Measurements from ENCODE around the gene SLC6A19.

Gene SLC6A19

GRCh38 chr5:1219768-1220100, 18.3 kb downstream of the SLC6A19 start:
- TF ChIP-seq CTCF (IDR thresholded peaks at IDR 0.05; ENCODE audit: low read depth, low read length, missing control alignments) = no peak
- no peak overlapping the region for H3K4me3 ChIP-seq (ENCODE audit: low read depth, low read length)
- in situ Hi-C loops (cut with HindIII; ENCODE audit: low sequenced_read_pairs) = no loop called here
- DNase-seq (ENCODE audit: low read depth) = no peak

GRCh38 chr5:1220351-1220750, 19.0 kb downstream of the SLC6A19 start:
- in situ Hi-C loops (cut with HindIII; ENCODE audit: low sequenced_read_pairs) = no loop called here
- H3K4me3 ChIP-seq (ENCODE audit: low read depth, low read length) = no peak overlapping the region
- no peak for TF ChIP-seq CTCF (IDR thresholded peaks at IDR 0.05; ENCODE audit: low read depth, low read length, missing control alignments)
- DNase-seq (ENCODE audit: low read depth) = no peak

- in situ Hi-C loops (cut with HindIII; ENCODE audit: low sequenced_read_pairs) = no loop called here
- DNase-seq (ENCODE audit: low read depth) = no peak
- TF ChIP-seq CTCF (IDR thresholded peaks at IDR 0.05; ENCODE audit: low read depth, low read length, missing control alignments) = no peak
- no peak overlapping the region for H3K4me3 ChIP-seq (ENCODE audit: low read depth, low read length)
Observed at GRCh38 chr5:1220831-1221230, 19.4 kb downstream of the SLC6A19 start.

- DNase-seq (ENCODE audit: low read depth) = no peak
- no peak overlapping the region for H3K4me3 ChIP-seq (ENCODE audit: low read depth, low read length)
- in situ Hi-C loops (cut with HindIII; ENCODE audit: low sequenced_read_pairs) = no loop called here
- TF ChIP-seq CTCF (IDR thresholded peaks at IDR 0.05; ENCODE audit: low read depth, low read length, missing control alignments) = no peak
Observed at GRCh38 chr5:1221721-1222120, 20.3 kb downstream of the SLC6A19 start.

GRCh38 chr5:1222147-1222546, 20.8 kb downstream of the SLC6A19 start:
- no peak for DNase-seq (ENCODE audit: low read depth)
- in situ Hi-C loops (cut with HindIII; ENCODE audit: low sequenced_read_pairs) = no loop called here
- TF ChIP-seq CTCF (IDR thresholded peaks at IDR 0.05; ENCODE audit: low read depth, low read length, missing control alignments) = no peak
- H3K4me3 ChIP-seq (ENCODE audit: low read depth, low read length) = no peak overlapping the region

- TF ChIP-seq CTCF (IDR thresholded peaks at IDR 0.05; ENCODE audit: low read depth, low read length, missing control alignments) = no peak
- in situ Hi-C loops (cut with HindIII; ENCODE audit: low sequenced_read_pairs) = no loop called here
- DNase-seq (ENCODE audit: low read depth) = no peak
- no peak overlapping the region for H3K4me3 ChIP-seq (ENCODE audit: low read depth, low read length)
Observed at GRCh38 chr5:1222621-1223277, 21.4 kb downstream of the SLC6A19 start.

Measured in astrocyte of the cerebellum (primary cell).